ENCODE results near the gene IL12B. TPM values are rescaled to one million over a fixed set of nuclear protein-coding genes. Genes with fewer than 3 reads are reported as not detected.

Gene IL12B
- polyA plus RNA-seq, 1 donor (not counting 4 experiments of a cell fraction or from before 2014, with no cell fraction given): not detected

- Histone ChIP-seq H3K27ac (ENCODE audit: control insufficient read depth, insufficient read depth, low read length) (no peak overlapping the region), H4K20me1 (ENCODE audit: control insufficient read depth, extremely low read depth, insufficient read depth, low read length) (no peaks in the 10 kb centered on the region), H3K9me1 (ENCODE audit: control insufficient read depth, extremely low read depth, insufficient read depth, low read length) (no peaks in the 10 kb centered on the region), H3K9ac (ENCODE audit: control insufficient read depth, extremely low read depth, insufficient read depth, low read length) (no peak overlapping the region), H3K4me2 (ENCODE audit: control insufficient read depth, extremely low read depth, insufficient read depth, low read depth, low read length) (no peak overlapping the region), H3K79me2 (ENCODE audit: control insufficient read depth, insufficient read depth, low read length) (no peaks in the 10 kb centered on the region), H3K4me1 (ENCODE audit: control insufficient read depth, extremely low read depth, insufficient read depth, low read length) (no peaks in the 10 kb centered on the region), H3K9me3 (ENCODE audit: control insufficient read depth, low read depth, low read length) (no peaks in the 10 kb centered on the region), H3K4me3 (ENCODE audit: control insufficient read depth in 2 of 3, extremely low read depth in 1 of 3, insufficient read depth in 2 of 3, low read depth in 1 of 3, low read length in 3 of 3) (no peak overlapping the region), H2AFZ (ENCODE audit: control insufficient read depth, low read length) (no peak overlapping the region), H3K27me3 (ENCODE audit: control insufficient read depth, extremely low read depth, insufficient read depth, low read length) (no peaks in the 10 kb centered on the region), H3K36me3 (ENCODE audit: control insufficient read depth in 2 of 2, extremely low read depth in 1 of 2, insufficient read depth in 2 of 2, low read length in 2 of 2) (no peaks in the 10 kb centered on the region)
- DNase-seq (ENCODE audit: low read depth, low spot score) (no peak), FAIRE-seq (no peak)
- dilution Hi-C loops (cut with MboI; ENCODE audit: extremely low pct_ligation_motif_present, low sequenced_read_pairs): no loop called here
- TF ChIP-seq EZH2 (IDR thresholded peaks at IDR 0.05; ENCODE audit: low read length) (no peak), CTCF (optimal IDR thresholded peaks at IDR 0.05 in 1 of 3, IDR thresholded peaks at IDR 0.05 in 1 of 3, conservative IDR thresholded peaks at IDR 0.05 in 1 of 3; ENCODE audit: extremely low read depth in 1 of 3, insufficient read depth in 2 of 3, low read length in 3 of 3) (no peak)
These were observed 8.1 kb downstream of the IL12B start for GRCh38 chr5:159322180-159322579.

GRCh38 chr5:159319832-159320231, 10.5 kb downstream of the IL12B start:
- no peak for DNase-seq (ENCODE audit: low read depth, low spot score)
- H2AFZ ChIP-seq (ENCODE audit: control insufficient read depth, low read length): no peak overlapping the region
- FAIRE-seq: no peak
- no peaks in the 10 kb centered on the region for H3K36me3 ChIP-seq (ENCODE audit: control insufficient read depth in 2 of 2, extremely low read depth in 1 of 2, insufficient read depth in 2 of 2, low read length in 2 of 2)
- no peaks in the 10 kb centered on the region for H3K9me3 ChIP-seq (ENCODE audit: control insufficient read depth, low read depth, low read length)
- TF ChIP-seq CTCF (optimal IDR thresholded peaks at IDR 0.05 in 1 of 3, IDR thresholded peaks at IDR 0.05 in 1 of 3, conservative IDR thresholded peaks at IDR 0.05 in 1 of 3; ENCODE audit: extremely low read depth in 1 of 3, insufficient read depth in 2 of 3, low read length in 3 of 3) (no peak), EZH2 (IDR thresholded peaks at IDR 0.05; ENCODE audit: low read length) (no peak)
- H3K27ac ChIP-seq (ENCODE audit: control insufficient read depth, insufficient read depth, low read length): no peak overlapping the region
- dilution Hi-C loops (cut with MboI; ENCODE audit: extremely low pct_ligation_motif_present, low sequenced_read_pairs): no loop called here
- no peak overlapping the region for H3K4me3 ChIP-seq (ENCODE audit: control insufficient read depth in 2 of 3, extremely low read depth in 1 of 3, insufficient read depth in 2 of 3, low read depth in 1 of 3, low read length in 3 of 3)
- H3K79me2 ChIP-seq (ENCODE audit: control insufficient read depth, insufficient read depth, low read length): no peaks in the 10 kb centered on the region
- no peak overlapping the region for H3K4me2 ChIP-seq (ENCODE audit: control insufficient read depth, extremely low read depth, insufficient read depth, low read depth, low read length)
- no peaks in the 10 kb centered on the region for H3K27me3 ChIP-seq (ENCODE audit: control insufficient read depth, extremely low read depth, insufficient read depth, low read length)
- H3K9ac ChIP-seq (ENCODE audit: control insufficient read depth, extremely low read depth, insufficient read depth, low read length): no peak overlapping the region
- H3K4me1 ChIP-seq (ENCODE audit: control insufficient read depth, extremely low read depth, insufficient read depth, low read length): no peaks in the 10 kb centered on the region
- H3K9me1 ChIP-seq (ENCODE audit: control insufficient read depth, extremely low read depth, insufficient read depth, low read length): no peaks in the 10 kb centered on the region
- H4K20me1 ChIP-seq (ENCODE audit: control insufficient read depth, extremely low read depth, insufficient read depth, low read length): no peaks in the 10 kb centered on the region
